Measurements from ENCODE around the gene VSTM4.

The VSTM4 gene

GRCh38 chr10:49117376-49118070 lies 2.2 kb upstream of the VSTM4 start:
- in situ Hi-C loops (cut with HindIII; ENCODE audit: low sequenced_read_pairs), result no loop called here

GRCh38 chr10:49116509-49117375 lies 1.4 kb upstream of the VSTM4 start:
- in situ Hi-C loops (cut with HindIII; ENCODE audit: low sequenced_read_pairs), result no loop called here

GRCh38 chr10:49115796-49116508 lies 630 bp upstream of the VSTM4 start:
- in situ Hi-C loops (cut with HindIII; ENCODE audit: low sequenced_read_pairs), result no loop called here

GRCh38 chr10:49114718-49115014 lies 656 bp downstream of the VSTM4 start:
- in situ Hi-C loops (cut with HindIII; ENCODE audit: low sequenced_read_pairs), result no loop called here

GRCh38 chr10:49113741-49114141 lies 1.6 kb downstream of the VSTM4 start:
- in situ Hi-C loops (cut with HindIII; ENCODE audit: low sequenced_read_pairs), result no loop called here

GRCh38 chr10:49112851-49113250 lies 2.5 kb downstream of the VSTM4 start:
- in situ Hi-C loops (cut with HindIII; ENCODE audit: low sequenced_read_pairs), result no loop called here

- in situ Hi-C loops (cut with HindIII; ENCODE audit: low sequenced_read_pairs), result no loop called here
These were observed 3.2 kb downstream of the VSTM4 start for GRCh38 chr10:49112098-49112497.

GRCh38 chr10:49111320-49111698 lies 4.0 kb downstream of the VSTM4 start:
- in situ Hi-C loops (cut with HindIII; ENCODE audit: low sequenced_read_pairs), result no loop called here

- in situ Hi-C loops (cut with HindIII; ENCODE audit: low sequenced_read_pairs), result no loop called here
These were observed 4.5 kb downstream of the VSTM4 start for GRCh38 chr10:49110684-49111319.

- in situ Hi-C loops (cut with HindIII; ENCODE audit: low sequenced_read_pairs), result no loop called here
These were observed 5.5 kb downstream of the VSTM4 start for GRCh38 chr10:49109669-49110340.

GRCh38 chr10:49108656-49109055 lies 6.7 kb downstream of the VSTM4 start:
- in situ Hi-C loops (cut with HindIII; ENCODE audit: low sequenced_read_pairs), result no loop called here

- in situ Hi-C loops (cut with HindIII; ENCODE audit: low sequenced_read_pairs), result no loop called here
These were observed 7.4 kb downstream of the VSTM4 start for GRCh38 chr10:49107887-49108267.

GRCh38 chr10:49107111-49107886 lies 8.0 kb downstream of the VSTM4 start:
- in situ Hi-C loops (cut with HindIII; ENCODE audit: low sequenced_read_pairs), result no loop called here

GRCh38 chr10:49106451-49106850 lies 8.9 kb downstream of the VSTM4 start:
- in situ Hi-C loops (cut with HindIII; ENCODE audit: low sequenced_read_pairs), result no loop called here

- in situ Hi-C loops (cut with HindIII; ENCODE audit: low sequenced_read_pairs), result no loop called here
These were observed 10.2 kb downstream of the VSTM4 start for GRCh38 chr10:49105076-49105475.

- in situ Hi-C loops (cut with HindIII; ENCODE audit: low sequenced_read_pairs), result no loop called here
These were observed 11.0 kb downstream of the VSTM4 start for GRCh38 chr10:49104323-49104722.

GRCh38 chr10:49103761-49104160 lies 11.6 kb downstream of the VSTM4 start:
- in situ Hi-C loops (cut with HindIII; ENCODE audit: low sequenced_read_pairs), result no loop called here

GRCh38 chr10:49099046-49099445 lies 16.3 kb downstream of the VSTM4 start:
- in situ Hi-C loops (cut with HindIII; ENCODE audit: low sequenced_read_pairs), result loop anchor here (5.0 kb wide), 1 partner anchor 37 kb away; no protein-coding TSS in a partner anchor

GRCh38 chr10:49096890-49097445 lies 18.4 kb downstream of the VSTM4 start:
- in situ Hi-C loops (cut with HindIII; ENCODE audit: low sequenced_read_pairs), result loop anchor here (5.0 kb wide), 1 partner anchor 35 kb away; no protein-coding TSS in a partner anchor

- in situ Hi-C loops (cut with HindIII; ENCODE audit: low sequenced_read_pairs), result loop anchor here (5.0 kb wide), 1 partner anchor 32 kb away; no protein-coding TSS in a partner anchor
These were observed 20.7 kb downstream of the VSTM4 start for GRCh38 chr10:49094646-49095045.
